RPMI7951 (cell line): Measurements from ENCODE around the gene HMCN1. TPM values are rescaled to one million over a fixed set of nuclear protein-coding genes. Genes with fewer than 3 reads are reported as not detected.

Experiments used
- DNase-seq: peaks from one replicate; pipeline ENCODE4 v3.0.0-alpha.2; 2012; ENCODE audit warnings: low read depth
- total RNA-seq: library from RNA; depleted of rRNA; stranded (reverse); fragments of >200 nt; shearing (Covaris generic); gene quantifications from 2 replicates; pipeline ENCODE4 v1.2.3, GENCODE V29; 2014

HMCN1 gene
- total RNA-seq, 1 experiment from 2014 or later: 2.8 TPM

DNA sequence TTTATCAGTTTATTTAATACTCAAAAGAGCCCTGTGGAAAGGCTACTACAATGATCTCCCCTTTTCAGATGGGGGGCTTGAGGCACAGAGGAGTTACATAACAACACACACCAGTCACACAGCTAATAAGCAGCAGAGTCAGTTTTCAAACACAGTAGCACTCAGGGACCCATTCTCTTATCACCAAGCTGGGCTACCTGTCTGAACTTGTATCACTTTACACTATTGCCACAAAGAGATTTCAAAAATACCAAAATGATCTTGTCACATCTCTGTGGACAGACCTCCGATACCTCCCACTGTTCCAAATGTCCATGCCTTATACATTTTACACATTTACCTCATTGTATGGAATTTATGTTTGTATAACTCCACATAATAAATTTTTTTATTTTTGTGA lies 506.2 kb downstream of the HMCN1 start:
- DNase-seq: no peak
